ENCODE data around the gene ADGRB3.

The ADGRB3 gene

GRCh38 chr6:69155467-69155866, 520.4 kb downstream of the ADGRB3 start:
- no peak for DNase-seq

GRCh38 chr6:69162811-69163210, 527.7 kb downstream of the ADGRB3 start:
- DNase-seq: no peak

- peak; percentile 64 for DNase-seq
Measured at GRCh38 chr6:69164564-69165229, 529.6 kb downstream of the ADGRB3 start.

GRCh38 chr6:69179681-69180080, 544.6 kb downstream of the ADGRB3 start:
- no peak for DNase-seq

GRCh38 chr6:69180361-69181067, 545.4 kb downstream of the ADGRB3 start:
- DNase-seq: no peak

GRCh38 chr6:69181964-69182363, 546.9 kb downstream of the ADGRB3 start:
- DNase-seq: no peak

GRCh38 chr6:69185276-69185675, 550.2 kb downstream of the ADGRB3 start:
- no peak for DNase-seq

GRCh38 chr6:69202768-69203167, 567.7 kb downstream of the ADGRB3 start:
- no peak for DNase-seq

GRCh38 chr6:69216127-69216526, 581.0 kb downstream of the ADGRB3 start:
- DNase-seq: no peak

- no peak for DNase-seq
Measured at GRCh38 chr6:69217343-69217742, 582.3 kb downstream of the ADGRB3 start.

GRCh38 chr6:69220375-69220774, 585.3 kb downstream of the ADGRB3 start:
- no peak for DNase-seq

GRCh38 chr6:69232008-69232407, 596.9 kb downstream of the ADGRB3 start:
- no peak for DNase-seq

- DNase-seq: peak; percentile 48
Measured at GRCh38 chr6:69232496-69232895, 597.4 kb downstream of the ADGRB3 start.

GRCh38 chr6:69232911-69233448, 597.9 kb downstream of the ADGRB3 start:
- DNase-seq: peak; percentile 52

GRCh38 chr6:69238067-69238466, 603.0 kb downstream of the ADGRB3 start:
- DNase-seq: no peak

GRCh38 chr6:69246983-69247382, 611.9 kb downstream of the ADGRB3 start:
- DNase-seq: no peak

- no peak for DNase-seq
Measured at GRCh38 chr6:69261010-69261409, 625.9 kb downstream of the ADGRB3 start.

- DNase-seq: no peak
Measured at GRCh38 chr6:69263297-69263696, 628.2 kb downstream of the ADGRB3 start.

GRCh38 chr6:69265090-69265489, 630.0 kb downstream of the ADGRB3 start:
- no peak for DNase-seq

- DNase-seq: no peak
Measured at GRCh38 chr6:69265706-69266105, 630.6 kb downstream of the ADGRB3 start.

GRCh38 chr6:69276204-69276603, 641.1 kb downstream of the ADGRB3 start:
- DNase-seq: no peak

- DNase-seq: no peak
Measured at GRCh38 chr6:69279805-69280204, 644.7 kb downstream of the ADGRB3 start.

GRCh38 chr6:69280858-69281257, 645.8 kb downstream of the ADGRB3 start:
- no peak for DNase-seq

GRCh38 chr6:69284176-69284730, 649.2 kb downstream of the ADGRB3 start:
- no peak for DNase-seq
